HCT116 (cell line): ENCODE data around the gene GABARAPL1. TPM values are rescaled to one million over a fixed set of nuclear protein-coding genes. Genes with fewer than 3 reads are reported as not detected.

Experiments
- ATAC-seq: fragments of 200-7000 bp; cut with Tn5 transposase; 2 replicates; pipeline ENCODE4 v1.9.1; 2020; ENCODE audit warnings: mild to moderate bottlenecking, moderate library complexity
- BruUV-seq: library from RNA; stranded (reverse); fragments of 400-500 nt; replicated peaks from 2 replicates; lab custom pipeline; 2021; lab: Mats Ljungman, UMichigan
- CTCF ChIA-PET: fragments of 300-600 bp; sonication (Branson Sonifier 250); formaldehyde crosslinking; loops from one replicate; lab custom pipeline; 2021; ENCODE audit warnings: antibody characterized with exemption; lab: Charles Lee
- POLR2A ChIA-PET: fragments of 300-600, 350-600 bp; sonication (Branson Sonifier 250); formaldehyde crosslinking; loops from one replicate; lab custom pipeline; 2021; ENCODE audit warnings: antibody characterized with exemption; lab: Charles Lee
- RAD21 ChIA-PET, 2 experiments: fragments of 300-600 bp; sonication (Branson Sonifier 250); formaldehyde crosslinking; loops; one replicate each; lab custom pipeline; 2023; ENCODE audit warnings: low total read pairs in 2 of 2; ENCODE audit not compliant: uncharacterized antibody in 2 of 2, unreplicated experiment in 2 of 2, low non-redundant PET in 1 of 2; lab: Charles Lee
- DNase-seq: peaks from one replicate; pipeline ENCODE4 v3.0.0-alpha.2; 2010; ENCODE audit warnings: low read depth, low spot score
- H2AFZ ChIP-seq: fragments of 200-600 bp; shearing (Covaris generic), sonication (generic); 2 replicates; pipeline ENCODE4 v1.6.1; 2017; ENCODE audit warnings: low read depth, mixed run types, mixed read lengths, antibody characterized with exemption, low read length; ENCODE audit not compliant: poor library complexity, severe bottlenecking
- H3K27ac ChIP-seq: 2 replicates; pipeline ENCODE4 v1.5.1; 2012; ENCODE audit warnings: low read depth, low read length
- H3K27me3 ChIP-seq: fragments of 200-600 bp; sonication (generic); 2 replicates; pipeline ENCODE4 v1.6.1; 2016; ENCODE audit warnings: mixed run types, low read length, mixed read lengths; ENCODE audit not compliant: insufficient read depth
- H3K36me3 ChIP-seq, 2 experiments: fragments of 200-500 bp in 1 of 2; fragments of 200-600 bp in 1 of 2; sonication (Bioruptor generic) in 1 of 2; sonication (generic) in 1 of 2; 2 replicates each; pipeline versions ENCODE4 v1.5.1 to v1.6.1; 2014 to 2016; ENCODE audit warnings: low read length in 2 of 2, inconsistent platforms in 1 of 2, mixed read lengths in 1 of 2, mixed run types in 1 of 2; ENCODE audit not compliant: insufficient read depth in 2 of 2, control insufficient read depth in 1 of 2
- H3K4me1 ChIP-seq, 2 experiments: fragments of 200-600 bp in 1 of 2; sonication (generic) in 1 of 2; 2 replicates each; pipeline versions ENCODE4 v1.5.1 to v1.6.1; 2012 to 2017; ENCODE audit warnings: low read length in 2 of 2, inconsistent platforms in 1 of 2, mild to moderate bottlenecking in 1 of 2, mixed read lengths in 1 of 2, mixed run types in 1 of 2, moderate library complexity in 1 of 2; ENCODE audit not compliant: insufficient read depth in 2 of 2, control insufficient read depth in 1 of 2
- H3K4me2 ChIP-seq: fragments of 200-600 bp; sonication (generic); 2 replicates; pipeline ENCODE4 v1.6.1; 2017; ENCODE audit warnings: mixed run types, low read length, mixed read lengths
- H3K4me3 ChIP-seq, 2 experiments: fragments of 200-600 bp in 1 of 2; sonication (generic) in 1 of 2; replicated peaks in 1 of 2; 2 replicates each; pipeline ENCODE4 v1.5.1; 2011 to 2016; ENCODE audit warnings: low read length in 2 of 2, control low read depth in 1 of 2, low read depth in 1 of 2, mild to moderate bottlenecking in 1 of 2, mixed read lengths in 1 of 2, mixed run types in 1 of 2
- H3K79me2 ChIP-seq: fragments of 200-600 bp; sonication (generic); 2 replicates; pipeline ENCODE4 v1.6.1; 2017; ENCODE audit warnings: mild to moderate bottlenecking, mixed run types, low read length, moderate library complexity, mixed read lengths; ENCODE audit not compliant: insufficient read depth
- H3K9ac ChIP-seq: fragments of 200-600 bp; sonication (generic); 2 replicates; pipeline ENCODE4 v1.6.1; 2016; ENCODE audit warnings: low read length, mixed read lengths
- H3K9me2 ChIP-seq: fragments of 200-600 bp; sonication (generic), shearing (Covaris generic); 2 replicates; pipeline ENCODE4 v1.6.1; 2017; ENCODE audit warnings: mixed run types, mild to moderate bottlenecking, moderate library complexity; ENCODE audit not compliant: insufficient read depth
- H3K9me3 ChIP-seq, 2 experiments: fragments of 200-500 bp in 1 of 2; fragments of 200-600 bp in 1 of 2; sonication (Bioruptor generic) in 1 of 2; sonication (generic) in 1 of 2; 2 replicates each; pipeline ENCODE4 v1.6.1; 2014 to 2017; ENCODE audit warnings: low read length in 2 of 2, mixed read lengths in 2 of 2, inconsistent platforms in 1 of 2, low read depth in 1 of 2, mild to moderate bottlenecking in 1 of 2, mixed run types in 1 of 2, moderate library complexity in 1 of 2; ENCODE audit not compliant: control insufficient read depth in 1 of 2, insufficient read depth in 1 of 2
- H4K20me1 ChIP-seq: fragments of 200-600 bp; sonication (generic), shearing (Covaris generic); 2 replicates; pipeline ENCODE4 v1.6.1; 2017; ENCODE audit warnings: mixed run types, mild to moderate bottlenecking, moderate library complexity; ENCODE audit not compliant: insufficient read depth
- EZH2phosphoT487 ChIP-seq: fragments of 200-600 bp; IDR thresholded peaks from 2 replicates; pipeline ENCODE4 v1.6.1; 2018; ENCODE audit warnings: antibody characterized with exemption, borderline replicate concordance
- JUND ChIP-seq: IDR thresholded peaks from 2 replicates; pipeline ENCODE4 v1.6.1; 2012
- POLR2AphosphoS5 ChIP-seq: IDR thresholded peaks from 2 replicates; pipeline ENCODE4 v1.6.1; 2011; ENCODE audit warnings: mild to moderate bottlenecking, low read depth, low read length, moderate library complexity
- SIN3A ChIP-seq: IDR thresholded peaks from 2 replicates; pipeline ENCODE4 v1.6.1; 2012; ENCODE audit warnings: low read depth
- TCF7L2 ChIP-seq: IDR thresholded peaks from 2 replicates; pipeline ENCODE4 v1.7.0; 2011; ENCODE audit warnings: borderline replicate concordance, inconsistent platforms; ENCODE audit not compliant: insufficient read depth, insufficient read length; ENCODE audit errors: extremely low read depth
- YY1 ChIP-seq: IDR thresholded peaks from 2 replicates; pipeline ENCODE4 v1.6.1; 2011; ENCODE audit warnings: low read length, low read depth, moderate library complexity, mild to moderate bottlenecking; ENCODE audit not compliant: insufficient replicate concordance; ENCODE audit errors: extremely low read depth
- ZFX ChIP-seq: fragments of 450-650 bp; IDR thresholded peaks from 2 replicates; pipeline ENCODE4 v1.6.1; 2017
- intact Hi-C: fragments of 100-400 bp; cut with micrococcal nuclease; formaldehyde crosslinking; loops from 2 replicates; pipeline ENCODE4 v1.10.0; 2022
- total RNA-seq: library from RNA; stranded (reverse); gene quantifications from one replicate; pipeline ENCODE4 v1.2.1, GENCODE V29; 2021; ENCODE audit not compliant: unreplicated experiment
- TF ChIP-seq, protein P1 (sequence below): IDR thresholded peaks from 2 replicates; pipeline ENCODE4 v1.6.1; 2012
- TF ChIP-seq, protein P2 (sequence below): IDR thresholded peaks from 2 replicates; pipeline ENCODE4 v1.6.1; 2011; ENCODE audit warnings: mild to moderate bottlenecking, low read length, moderate library complexity; ENCODE audit not compliant: insufficient replicate concordance; ENCODE audit errors: extremely low read depth

Gene GABARAPL1
- total RNA-seq, 1 experiment from 2014 or later: 35.5 TPM

DNA sequence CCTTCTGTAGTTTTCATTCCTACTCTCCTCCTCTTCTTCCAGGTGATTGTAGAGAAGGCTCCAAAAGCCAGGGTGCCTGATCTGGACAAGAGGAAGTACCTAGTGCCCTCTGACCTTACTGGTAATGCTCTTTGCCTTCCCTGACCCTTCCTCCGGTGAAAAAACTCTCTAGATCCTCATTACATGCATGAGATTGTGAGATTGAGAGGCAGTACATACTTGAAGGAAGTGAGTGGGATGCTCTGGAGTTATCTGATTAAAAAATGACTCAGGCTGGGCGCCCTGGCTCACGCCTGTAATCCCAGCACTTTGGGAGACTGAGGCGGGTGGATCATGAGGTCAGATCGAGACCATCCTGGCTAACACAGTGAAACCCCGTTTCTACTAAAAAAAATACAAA is 5.3 kb downstream of the GABARAPL1 start:
- H3K4me1 ChIP-seq: peaks cover 13 to 22% of the 10 kb centered on the region in 2 experiments; a peak in 3 of 4 replicates
- H3K9me2 ChIP-seq: no peaks in the 10 kb centered on the region
- H3K4me3 ChIP-seq: no peak overlapping the region
- intact Hi-C loops: no loop called here
- H3K27me3 ChIP-seq: no peaks in the 10 kb centered on the region
- DNase-seq: no peak
- H2AFZ ChIP-seq: no peak overlapping the region
- ChIA-PET RAD21 (no interaction called here), POLR2A (no interaction called here), CTCF (no interaction called here)
- peaks cover 15% of the 10 kb centered on the region for H3K79me2 ChIP-seq
- peaks cover 28 to 30% of the 10 kb centered on the region in 2 experiments for H3K36me3 ChIP-seq
- no peaks in the 10 kb centered on the region for H4K20me1 ChIP-seq
- no peak overlapping the region for H3K9ac ChIP-seq
- no peak overlapping the region for H3K27ac ChIP-seq
- H3K4me2 ChIP-seq: no peak overlapping the region
- TF ChIP-seq SIN3A: no peak
- no peak for TF ChIP-seq YY1
- TF ChIP-seq, protein P1, sequence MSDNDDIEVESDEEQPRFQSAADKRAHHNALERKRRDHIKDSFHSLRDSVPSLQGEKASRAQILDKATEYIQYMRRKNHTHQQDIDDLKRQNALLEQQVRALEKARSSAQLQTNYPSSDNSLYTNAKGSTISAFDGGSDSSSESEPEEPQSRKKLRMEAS: no peak
- no peak for TF ChIP-seq JUND
- no peak for TF ChIP-seq EZH2phosphoT487
- no peak for TF ChIP-seq POLR2AphosphoS5
- BruUV-seq: no TSS peak
- no peaks in the 10 kb centered on the region for H3K9me3 ChIP-seq
- no peak for ATAC-seq

- H3K9ac ChIP-seq: no peak overlapping the region
- peaks cover 1 to 5% of the 10 kb centered on the region in 2 experiments; a peak in 3 of 4 replicates for H3K4me1 ChIP-seq
- ChIA-PET POLR2A (no interaction called here), RAD21 (no interaction called here), CTCF (no interaction called here)
- no peak overlapping the region for H3K27ac ChIP-seq
- no TSS peak for BruUV-seq
- H3K9me2 ChIP-seq: no peaks in the 10 kb centered on the region
- DNase-seq: no peak
- H3K9me3 ChIP-seq: no peaks in the 10 kb centered on the region
- intact Hi-C loops: no loop called here
- H3K4me2 ChIP-seq: no peak overlapping the region
- no peaks in the 10 kb centered on the region; the same call in 1 of the 2 replicates for H3K79me2 ChIP-seq
- no peak for ATAC-seq
- TF ChIP-seq, protein P2, sequence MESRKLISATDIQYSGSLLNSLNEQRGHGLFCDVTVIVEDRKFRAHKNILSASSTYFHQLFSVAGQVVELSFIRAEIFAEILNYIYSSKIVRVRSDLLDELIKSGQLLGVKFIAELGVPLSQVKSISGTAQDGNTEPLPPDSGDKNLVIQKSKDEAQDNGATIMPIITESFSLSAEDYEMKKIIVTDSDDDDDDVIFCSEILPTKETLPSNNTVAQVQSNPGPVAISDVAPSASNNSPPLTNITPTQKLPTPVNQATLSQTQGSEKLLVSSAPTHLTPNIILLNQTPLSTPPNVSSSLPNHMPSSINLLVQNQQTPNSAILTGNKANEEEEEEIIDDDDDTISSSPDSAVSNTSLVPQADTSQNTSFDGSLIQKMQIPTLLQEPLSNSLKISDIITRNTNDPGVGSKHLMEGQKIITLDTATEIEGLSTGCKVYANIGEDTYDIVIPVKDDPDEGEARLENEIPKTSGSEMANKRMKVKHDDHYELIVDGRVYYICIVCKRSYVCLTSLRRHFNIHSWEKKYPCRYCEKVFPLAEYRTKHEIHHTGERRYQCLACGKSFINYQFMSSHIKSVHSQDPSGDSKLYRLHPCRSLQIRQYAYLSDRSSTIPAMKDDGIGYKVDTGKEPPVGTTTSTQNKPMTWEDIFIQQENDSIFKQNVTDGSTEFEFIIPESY: no peak
- TF ChIP-seq ZFX (no peak), TCF7L2 (no peak)
- no peak overlapping the region for H2AFZ ChIP-seq
- H3K4me3 ChIP-seq: no peak overlapping the region
- no peaks in the 10 kb centered on the region for H3K27me3 ChIP-seq
- no peaks in the 10 kb centered on the region for H4K20me1 ChIP-seq
- H3K36me3 ChIP-seq: peaks cover 30 to 33% of the 10 kb centered on the region in 2 experiments
Observed at GRCh38 chr12:10220398-10221077, 7.9 kb downstream of the GABARAPL1 start.
